Body of pancreas (tissue), 4 donors: ENCODE results near the gene RAD54L.

Experiments used
- POLR2A ChIP-seq, 3 donors: fragments of 450-650 bp; IDR thresholded peaks; one replicate each; pipeline ENCODE4 v1.6.1; 2016; ENCODE audit warnings: antibody characterized with exemption in 3 of 3, mild to moderate bottlenecking in 2 of 3
- TF ChIP-seq, protein P1 (sequence below), 7 experiments: fragments of 450-650 bp in 4 of 7; fragments of 200-600 bp in 3 of 7; sonication (generic) in 3 of 7; IDR thresholded peaks; one replicate each; pipeline ENCODE4 v1.5.1; 2016 to 2019; ENCODE audit warnings: antibody characterized with exemption in 7 of 7

DNA sequence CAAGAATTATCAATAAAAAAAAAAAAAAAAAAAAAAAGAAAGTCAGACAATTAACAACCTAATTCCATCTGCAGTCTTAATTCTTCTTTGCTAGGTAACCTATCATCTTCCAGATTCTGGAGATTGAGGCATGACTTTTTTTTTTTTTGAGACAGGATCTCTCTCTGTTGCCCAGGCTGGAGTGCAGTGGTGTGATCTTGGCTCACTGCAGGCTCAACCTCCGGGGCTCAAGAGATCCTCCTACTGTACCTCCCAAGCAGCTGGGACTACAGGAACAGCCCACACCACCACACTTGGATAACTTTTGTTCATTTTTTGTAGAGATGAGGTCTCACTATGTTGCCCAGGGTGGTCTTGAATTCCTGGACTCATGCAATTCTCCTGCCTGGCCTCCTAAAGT, 4.6 kb upstream of the RAD54L start:
- TF ChIP-seq, protein P1, sequence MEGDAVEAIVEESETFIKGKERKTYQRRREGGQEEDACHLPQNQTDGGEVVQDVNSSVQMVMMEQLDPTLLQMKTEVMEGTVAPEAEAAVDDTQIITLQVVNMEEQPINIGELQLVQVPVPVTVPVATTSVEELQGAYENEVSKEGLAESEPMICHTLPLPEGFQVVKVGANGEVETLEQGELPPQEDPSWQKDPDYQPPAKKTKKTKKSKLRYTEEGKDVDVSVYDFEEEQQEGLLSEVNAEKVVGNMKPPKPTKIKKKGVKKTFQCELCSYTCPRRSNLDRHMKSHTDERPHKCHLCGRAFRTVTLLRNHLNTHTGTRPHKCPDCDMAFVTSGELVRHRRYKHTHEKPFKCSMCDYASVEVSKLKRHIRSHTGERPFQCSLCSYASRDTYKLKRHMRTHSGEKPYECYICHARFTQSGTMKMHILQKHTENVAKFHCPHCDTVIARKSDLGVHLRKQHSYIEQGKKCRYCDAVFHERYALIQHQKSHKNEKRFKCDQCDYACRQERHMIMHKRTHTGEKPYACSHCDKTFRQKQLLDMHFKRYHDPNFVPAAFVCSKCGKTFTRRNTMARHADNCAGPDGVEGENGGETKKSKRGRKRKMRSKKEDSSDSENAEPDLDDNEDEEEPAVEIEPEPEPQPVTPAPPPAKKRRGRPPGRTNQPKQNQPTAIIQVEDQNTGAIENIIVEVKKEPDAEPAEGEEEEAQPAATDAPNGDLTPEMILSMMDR (IDR thresholded peaks at IDR 0.05): no peak
- TF ChIP-seq POLR2A (IDR thresholded peaks at IDR 0.05): no peak
